Fibroblast of upper back skin (primary cell): ENCODE measurements around the gene ZNF157.

Experiments
- DNase-seq: peaks from one replicate; pipeline ENCODE4 v3.0.0-alpha.2; 2013

The ZNF157 gene

DNA sequence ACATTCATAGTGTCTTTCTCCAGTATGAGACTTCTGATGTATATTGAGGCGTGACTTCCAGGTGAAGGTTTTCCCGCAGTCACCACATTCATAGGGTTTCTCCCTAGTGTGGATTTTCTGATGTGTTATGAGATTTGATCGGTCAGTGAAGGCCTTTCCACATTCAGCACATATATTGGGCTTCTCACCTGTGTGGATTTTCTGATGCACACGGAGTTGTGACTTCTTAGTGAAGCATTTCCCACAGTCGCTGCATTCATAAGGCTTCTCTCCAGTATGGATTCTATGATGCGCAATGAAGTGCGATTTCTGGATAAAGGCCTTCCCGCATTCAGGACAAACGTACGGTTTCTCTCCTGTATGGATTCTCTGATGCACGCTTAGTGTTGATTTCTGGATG, 77.2 kb downstream of the ZNF157 start:
- no peak for DNase-seq

DNA sequence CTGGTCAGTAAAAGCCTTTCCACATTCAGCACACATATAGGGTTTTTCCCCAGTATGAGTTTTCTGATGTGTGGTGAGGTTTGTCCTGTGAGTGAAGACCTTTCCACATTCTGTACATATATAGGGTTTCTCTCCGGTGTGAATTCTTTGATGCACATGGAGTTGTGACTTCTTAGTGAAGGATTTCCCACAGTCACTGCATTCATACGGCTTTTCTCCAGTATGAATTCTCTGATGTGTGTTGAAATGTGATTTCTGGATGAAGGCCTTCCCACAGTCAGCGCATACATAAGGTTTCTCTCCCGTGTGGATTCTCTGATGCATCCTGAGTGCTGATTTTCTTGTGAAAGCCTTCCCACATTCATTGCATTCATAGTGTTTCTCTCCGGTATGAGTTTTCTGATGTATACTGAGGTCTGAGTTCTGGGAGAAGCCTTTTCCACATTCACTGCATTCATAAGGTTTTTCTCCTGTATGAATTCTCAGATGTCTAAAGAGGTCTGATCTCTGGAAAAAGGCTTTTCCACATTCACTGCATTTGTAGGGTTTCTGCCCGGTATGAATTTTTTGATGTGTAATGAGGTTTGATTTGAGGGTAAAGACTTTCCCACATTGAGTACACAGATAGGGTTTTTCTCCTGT, 77.9 kb downstream of the ZNF157 start:
- no peak for DNase-seq

DNA sequence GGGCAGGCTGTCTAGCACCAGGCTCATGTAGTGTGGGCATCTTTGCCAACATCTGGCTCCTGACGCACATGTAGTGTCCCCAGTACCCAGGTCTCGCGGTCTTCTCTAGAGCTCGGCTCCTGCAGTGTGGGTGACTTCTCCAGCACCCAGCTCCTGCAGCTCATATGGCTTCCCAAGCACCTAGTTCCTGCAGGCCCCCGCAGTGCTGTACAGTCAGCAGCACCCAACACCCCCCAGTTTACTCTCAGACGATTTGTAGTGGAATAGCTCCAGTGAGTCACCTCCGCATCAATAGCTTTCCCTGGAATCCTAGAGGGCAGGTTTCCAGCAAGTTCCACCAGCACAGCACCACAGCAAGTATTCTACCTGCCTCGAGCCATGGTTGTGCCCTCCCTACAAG, 81.7 kb downstream of the ZNF157 start:
- no peak for DNase-seq

DNA sequence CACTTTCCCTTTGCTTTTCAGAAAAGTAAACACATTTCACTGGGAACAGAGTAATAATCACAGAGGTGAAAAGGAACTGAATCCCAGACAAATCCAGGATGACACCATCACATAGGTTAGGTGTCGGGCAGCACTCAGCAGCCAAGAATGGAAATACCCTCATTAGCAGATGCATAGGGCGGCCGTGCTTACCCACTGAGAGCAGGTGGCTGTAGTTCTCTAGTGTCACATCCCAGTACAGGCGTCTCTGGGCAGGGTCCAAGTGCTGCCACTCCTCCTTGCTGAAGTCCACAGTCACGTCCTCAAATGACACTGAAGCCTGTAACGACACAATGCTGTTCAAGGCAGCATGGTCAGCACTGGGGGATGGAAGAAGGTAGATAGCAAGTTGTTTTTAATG, 85.7 kb downstream of the ZNF157 start:
- no peak for DNase-seq

DNA sequence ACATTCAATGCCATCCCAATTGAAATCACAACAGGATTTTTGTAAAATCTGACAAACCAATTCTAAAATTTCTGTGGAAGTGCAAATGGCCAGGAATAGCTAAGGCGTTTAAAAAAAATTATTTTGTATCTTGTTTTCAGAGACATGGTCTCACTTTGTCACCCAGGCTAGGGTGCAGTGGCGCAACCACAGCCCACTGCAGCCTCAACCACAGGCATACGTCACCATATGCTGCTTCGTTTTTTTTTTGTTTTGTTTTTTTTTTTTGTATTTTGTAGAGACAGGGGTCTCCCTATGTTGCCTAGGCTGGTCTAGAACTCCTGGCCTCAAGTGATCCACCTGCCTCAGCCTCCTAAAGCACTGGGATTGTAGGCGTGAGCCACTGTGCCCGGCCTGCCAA, 88.2 kb downstream of the ZNF157 start:
- no peak for DNase-seq

DNA sequence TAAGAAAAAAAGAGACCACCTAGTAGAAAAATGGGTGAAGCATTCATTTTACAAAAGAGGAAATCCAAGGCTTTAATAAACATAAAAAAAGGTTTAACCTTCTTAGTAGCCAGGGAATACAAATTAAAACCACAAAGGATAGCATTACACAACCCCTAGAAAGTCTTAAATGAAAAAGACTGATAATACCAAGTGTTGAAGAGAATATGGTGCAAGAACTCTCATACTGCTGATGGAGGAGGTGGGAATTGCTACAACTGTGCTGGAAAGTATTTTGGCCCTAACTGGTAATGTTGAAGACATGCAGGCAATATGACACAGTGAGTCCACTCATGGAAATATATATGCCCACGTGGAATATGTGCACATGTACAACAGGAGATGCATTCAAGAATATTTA, 90.2 kb downstream of the ZNF157 start:
- DNase-seq = no peak
